SK-N-SH treated with all-trans-retinoic acid at 6 μM for 48 hours (cell line): ENCODE data around the gene CFP.

Source experiments
- ATAC-seq: fragments of 200-7000 bp; cut with Tn5 transposase; 3 replicates; pipeline ENCODE4 v1.9.1; 2020; ENCODE audit warnings: mild to moderate bottlenecking, moderate library complexity
- ARNTL ChIP-seq: fragments of 450-650 bp; formaldehyde crosslinking; IDR thresholded peaks from 2 replicates; pipeline ENCODE4 v1.5.0; 2020; ENCODE audit warnings: low read depth, mild to moderate bottlenecking, moderate library complexity, borderline replicate concordance
- CREB5 ChIP-seq: fragments of 250-450 bp; sonication (Bioruptor Pico); IDR thresholded peaks from 2 replicates; pipeline ENCODE4 v1.5.1; 2020; ENCODE audit warnings: low read depth, mild to moderate bottlenecking, moderate library complexity
- CSDC2 ChIP-seq: fragments of 250-450 bp; sonication (Bioruptor Pico); IDR thresholded peaks from 2 replicates; pipeline ENCODE4 v1.5.0; 2020; ENCODE audit warnings: mild to moderate bottlenecking, moderate library complexity
- ESRRG ChIP-seq: fragments of 250-450 bp; sonication (Bioruptor Pico); IDR thresholded peaks from 2 replicates; pipeline ENCODE4 v1.6.1; 2021; ENCODE audit warnings: mild to moderate bottlenecking
- ISL1 ChIP-seq: fragments of 250-450 bp; sonication (Bioruptor Pico); IDR thresholded peaks from 2 replicates; pipeline ENCODE4 v2.1.2; 2022; ENCODE audit warnings: mild to moderate bottlenecking, moderate library complexity
- OSR1 ChIP-seq: fragments of 250-450 bp; sonication (Bioruptor Pico); IDR thresholded peaks from 2 replicates; pipeline ENCODE4 v1.8.0; 2022; ENCODE audit warnings: moderate library complexity, mild to moderate bottlenecking, inconsistent platforms
- PATZ1 ChIP-seq: fragments of 250-450 bp; sonication (Bioruptor Pico); IDR thresholded peaks from 2 replicates; pipeline ENCODE4 v1.8.0; 2020; ENCODE audit warnings: mild to moderate bottlenecking, moderate library complexity, borderline replicate concordance
- POU6F1 ChIP-seq: fragments of 250-450 bp; sonication (Bioruptor Pico); IDR thresholded peaks from 2 replicates; pipeline ENCODE4 v1.8.0; 2021; ENCODE audit warnings: low read depth, mild to moderate bottlenecking, moderate library complexity, borderline replicate concordance
- PPARA ChIP-seq: fragments of 250-450 bp; sonication (Bioruptor Pico); IDR thresholded peaks from 2 replicates; pipeline ENCODE4 v1.5.0; 2020; ENCODE audit warnings: mild to moderate bottlenecking, borderline replicate concordance
- SNAI2 ChIP-seq: fragments of 250-450 bp; sonication (Bioruptor Pico); IDR thresholded peaks from 2 replicates; pipeline ENCODE4 v1.5.0; 2020; ENCODE audit warnings: mild to moderate bottlenecking, moderate library complexity
- TCF4 ChIP-seq: fragments of 250-450 bp; sonication (Bioruptor Pico); IDR thresholded peaks from 2 replicates; pipeline ENCODE4 v1.8.0; 2021; ENCODE audit warnings: mild to moderate bottlenecking, moderate library complexity, borderline replicate concordance
- TOX ChIP-seq: fragments of 250-450 bp; sonication (Bioruptor Pico); IDR thresholded peaks from 2 replicates; pipeline ENCODE4 v1.8.0; 2021; ENCODE audit warnings: mild to moderate bottlenecking, moderate library complexity, borderline replicate concordance
- TSHZ2 ChIP-seq: fragments of 250-450 bp; sonication (Bioruptor Pico); IDR thresholded peaks from 2 replicates; pipeline ENCODE4 v1.5.0; 2020; ENCODE audit warnings: mild to moderate bottlenecking, moderate library complexity
- ZC3H10 ChIP-seq: fragments of 250-450 bp; sonication (Bioruptor Pico); IDR thresholded peaks from 2 replicates; pipeline ENCODE4 v1.5.1; 2021; ENCODE audit warnings: mild to moderate bottlenecking, moderate library complexity
- ZFP3 ChIP-seq: fragments of 250-450 bp; sonication (Bioruptor Pico); IDR thresholded peaks from 2 replicates; pipeline ENCODE4 v1.5.0; 2020; ENCODE audit warnings: mild to moderate bottlenecking, moderate library complexity
- ZFP30 ChIP-seq: fragments of 450-650 bp; formaldehyde crosslinking; IDR thresholded peaks from 2 replicates; pipeline ENCODE4 v1.5.0; 2022; ENCODE audit warnings: mild to moderate bottlenecking, moderate library complexity
- ZNF70 ChIP-seq: fragments of 450-650 bp; formaldehyde crosslinking; IDR thresholded peaks from 2 replicates; pipeline ENCODE4 v1.5.0; 2020; ENCODE audit warnings: mild to moderate bottlenecking, moderate library complexity
- ZNF8 ChIP-seq: fragments of 450-650 bp; formaldehyde crosslinking; IDR thresholded peaks from 2 replicates; pipeline ENCODE4 v1.5.0; 2020; ENCODE audit warnings: mild to moderate bottlenecking, moderate library complexity

The CFP gene

GRCh38 chrX:47620303-47620685 lies 9.4 kb downstream of the CFP start:
- ATAC-seq, result no peak

GRCh38 chrX:47619486-47620302 lies 10.0 kb downstream of the CFP start, which contains the start of gene SYN1:
Gene SYN1 (minus strand): TSS chrX:47619857. CDS start chrX:47619728, 129 bp downstream.
- ATAC-seq, result peak; percentile 72
- TF ChIP-seq ZNF8 (no peak), PPARA (CRISPR knock-in tag) (no peak), TSHZ2 (CRISPR knock-in tag) (no peak), SNAI2 (no peak), PATZ1 (CRISPR knock-in tag) (no peak), ZNF70 (no peak), ARNTL (CRISPR knock-in tag) (no peak), OSR1 (CRISPR knock-in tag) (no peak), ZFP30 (no peak)

More at GRCh38 chrX:47620303-47620685, 9.4 kb downstream of the CFP start:
- TF ChIP-seq CREB5 (CRISPR knock-in tag), result no peak
- no peak for TF ChIP-seq CSDC2
- TF ChIP-seq PPARA (CRISPR knock-in tag), result no peak
- no peak for TF ChIP-seq ZFP3 (CRISPR knock-in tag)
- TF ChIP-seq TCF4 (CRISPR knock-in tag), result no peak
- TF ChIP-seq PATZ1 (CRISPR knock-in tag), result no peak
- no peak for TF ChIP-seq ARNTL (CRISPR knock-in tag)
- no peak for TF ChIP-seq SNAI2

- ATAC-seq, result no peak
- TF ChIP-seq ARNTL (CRISPR knock-in tag), result no peak
- no peak for TF ChIP-seq POU6F1
- no peak for TF ChIP-seq PATZ1 (CRISPR knock-in tag)
- no peak for TF ChIP-seq TCF4 (CRISPR knock-in tag)
- no peak for TF ChIP-seq ZC3H10 (CRISPR knock-in tag)
- no peak for TF ChIP-seq ZNF70
- TF ChIP-seq TOX (CRISPR knock-in tag), result no peak
- TF ChIP-seq CSDC2, result no peak
- TF ChIP-seq ISL1 (CRISPR knock-in tag), result no peak
- no peak for TF ChIP-seq ESRRG (CRISPR knock-in tag)
- no peak for TF ChIP-seq ZNF8
- TF ChIP-seq OSR1 (CRISPR knock-in tag), result no peak
- TF ChIP-seq, all 23 proteins: peak for 0
Observed at GRCh38 chrX:47618923-47619485, 10.7 kb downstream of the CFP start.
